ENCODE data around the gene DPYD.

Gene DPYD

DNA sequence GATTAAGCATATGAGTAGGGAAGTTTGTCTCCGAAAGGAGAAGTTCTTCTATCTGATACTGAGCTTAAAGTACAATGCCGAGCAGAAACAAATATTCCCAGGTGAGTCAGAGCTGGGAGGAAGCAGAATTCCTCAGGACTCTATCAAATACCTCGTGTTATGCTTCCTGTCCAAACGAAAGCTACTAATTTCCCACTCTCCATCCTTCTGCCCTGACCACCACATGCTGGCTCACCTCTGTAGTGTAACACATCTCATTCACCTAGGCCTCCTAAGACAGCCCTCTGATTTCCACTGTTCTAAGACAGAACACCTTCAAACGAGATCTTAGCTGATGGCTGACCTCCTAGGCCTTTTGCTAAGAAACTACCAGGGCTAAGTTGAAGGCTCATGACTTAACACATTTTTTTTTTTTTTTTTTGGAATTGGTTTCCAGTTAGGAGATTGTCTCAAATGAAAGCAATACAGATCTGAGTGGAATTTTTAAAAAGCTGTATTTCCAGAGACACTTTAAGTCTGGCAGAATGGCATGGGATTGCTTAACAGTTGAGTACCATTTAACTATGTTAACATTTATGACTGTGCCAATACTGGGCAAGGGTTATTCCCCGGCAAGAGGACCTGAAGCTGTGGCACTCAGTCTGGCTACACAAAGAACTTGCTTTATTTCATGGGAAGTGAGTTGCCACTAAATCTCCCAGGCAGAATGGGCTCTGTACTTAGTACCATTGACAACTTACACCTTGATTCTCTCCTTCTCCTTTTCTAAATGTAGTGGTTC lies 583.4 kb downstream of the DPYD start:
- TF ChIP-seq SPI1 (IDR thresholded peaks at IDR 0.05; ENCODE audit: low read depth, low read length) (no peak), PAX5 (IDR thresholded peaks at IDR 0.05; ENCODE audit: insufficient read depth, low read length, severe bottlenecking) (no peak), TAF1 (IDR thresholded peaks at IDR 0.05; ENCODE audit: low read depth, low read length) (no peak), POU2F2 (IDR thresholded peaks at IDR 0.05; ENCODE audit: low read depth, low read length) (no peak), POLR2A (IDR thresholded peaks at IDR 0.05; ENCODE audit: low read depth, low read length) (no peak), POLR2AphosphoS5 (IDR thresholded peaks at IDR 0.05; ENCODE audit: low read depth, low read length) (no peak)
- FAIRE-seq (no peak), DNase-seq (ENCODE audit: insufficient read length, low spot score) (no peak)

DNA sequence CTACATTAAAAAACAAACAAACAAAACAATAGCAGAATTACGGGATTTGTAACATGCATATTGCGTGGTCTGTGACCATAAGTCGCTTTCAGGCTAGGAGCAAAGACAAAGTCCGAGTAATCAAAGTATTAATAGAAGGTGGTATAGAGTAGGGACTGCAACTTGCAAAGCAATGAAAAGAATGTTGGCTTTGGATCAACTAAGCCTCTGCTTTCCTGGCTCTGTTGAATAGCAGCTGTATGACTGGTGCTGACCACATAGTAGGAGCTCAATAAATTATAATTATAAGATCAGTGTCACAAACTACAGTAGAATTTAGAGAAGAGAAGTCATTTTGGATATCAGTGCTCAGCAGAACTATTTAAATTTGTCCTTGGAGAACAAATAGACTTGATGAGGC lies 586.4 kb downstream of the DPYD start:
- no peak for FAIRE-seq
- TF ChIP-seq POLR2AphosphoS5 (IDR thresholded peaks at IDR 0.05; ENCODE audit: low read depth, low read length) (no peak), SPI1 (IDR thresholded peaks at IDR 0.05; ENCODE audit: low read depth, low read length) (no peak), PAX5 (IDR thresholded peaks at IDR 0.05; ENCODE audit: insufficient read depth, low read length, severe bottlenecking) (no peak)

DNA sequence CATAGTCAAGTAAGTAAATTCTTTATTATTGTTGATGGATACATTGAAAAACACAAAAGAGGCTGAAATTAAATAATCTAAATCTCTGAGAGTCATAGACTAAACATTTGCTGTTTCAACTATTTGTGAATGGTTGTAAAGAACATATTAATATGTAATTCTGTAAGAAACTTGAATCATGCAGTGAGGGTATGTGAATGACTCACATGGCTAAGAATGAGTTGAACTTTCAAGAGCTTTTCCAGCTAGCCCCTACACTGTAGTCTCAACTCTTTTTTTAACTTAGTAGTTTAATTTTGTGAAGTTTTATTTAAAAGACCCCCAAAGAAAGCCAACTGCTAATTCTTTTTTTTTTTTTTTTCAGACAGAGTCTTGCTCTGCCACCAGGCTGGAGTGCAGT lies 588.1 kb downstream of the DPYD start:
- no peak for FAIRE-seq
- TF ChIP-seq POU2F2 (IDR thresholded peaks at IDR 0.05; ENCODE audit: low read depth, low read length): no peak
- TF ChIP-seq POLR2AphosphoS5 (IDR thresholded peaks at IDR 0.05; ENCODE audit: low read depth, low read length): no peak
- TF ChIP-seq SPI1 (IDR thresholded peaks at IDR 0.05; ENCODE audit: low read depth, low read length): no peak
- no peak for DNase-seq (ENCODE audit: insufficient read length, low spot score)

More for the DNA sequence above, 586.4 kb downstream of the DPYD start:
- no peak for DNase-seq (ENCODE audit: insufficient read length, low spot score)

DNA sequence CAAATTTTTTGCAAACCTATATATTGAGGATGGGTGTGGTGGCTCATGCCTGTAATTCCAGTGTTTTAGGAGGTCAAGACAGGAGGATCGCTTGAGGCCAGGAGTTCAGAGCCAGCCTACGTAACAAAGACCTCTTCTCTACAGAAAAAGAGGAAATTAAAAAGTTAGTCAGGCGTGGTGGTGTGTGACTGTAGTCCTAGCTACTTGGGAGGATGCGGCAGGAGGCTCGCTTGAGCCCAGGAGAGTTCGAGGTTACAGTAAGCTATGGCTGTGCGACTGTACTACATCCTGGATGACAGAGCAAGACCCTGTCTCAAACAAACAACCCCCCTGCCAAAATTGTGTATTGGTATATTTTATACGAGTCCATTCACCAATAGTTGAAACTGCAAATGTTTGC lies 589.7 kb downstream of the DPYD start:
- DNase-seq (ENCODE audit: insufficient read length, low spot score) (no peak), FAIRE-seq (no peak)
- no peak for TF ChIP-seq PAX5 (IDR thresholded peaks at IDR 0.05; ENCODE audit: insufficient read depth, low read length, severe bottlenecking)
- TF ChIP-seq SPI1 (IDR thresholded peaks at IDR 0.05; ENCODE audit: low read depth, low read length): no peak
- TF ChIP-seq POU2F2 (IDR thresholded peaks at IDR 0.05; ENCODE audit: low read depth, low read length): no peak
- TF ChIP-seq POLR2A (IDR thresholded peaks at IDR 0.05; ENCODE audit: low read depth, low read length): no peak
- TF ChIP-seq TAF1 (IDR thresholded peaks at IDR 0.05; ENCODE audit: low read depth, low read length): no peak
- no peak for TF ChIP-seq POLR2AphosphoS5 (IDR thresholded peaks at IDR 0.05; ENCODE audit: low read depth, low read length)

DNA sequence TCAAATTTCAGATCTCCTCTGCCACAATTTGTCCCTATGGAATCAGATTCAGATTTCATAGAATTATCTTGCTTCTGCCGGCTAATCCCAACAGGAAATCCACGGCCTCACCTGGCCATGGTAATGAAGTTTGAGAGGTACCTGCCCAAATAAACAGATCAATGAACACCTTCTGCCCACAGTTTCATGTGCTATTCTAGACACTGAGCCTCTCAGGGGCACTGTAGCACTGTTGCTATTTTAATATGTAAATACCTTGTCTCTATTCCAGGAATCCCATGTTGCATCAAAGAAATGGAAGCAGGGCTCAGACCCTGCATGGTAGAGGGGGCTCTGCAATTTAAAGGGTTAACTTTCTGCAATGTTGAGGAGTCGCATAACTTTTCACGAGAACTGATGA lies 606.1 kb downstream of the DPYD start:
- no peak for DNase-seq (ENCODE audit: insufficient read length, low spot score)
- no peak for FAIRE-seq
- TF ChIP-seq PAX5 (IDR thresholded peaks at IDR 0.05; ENCODE audit: insufficient read depth, low read length, severe bottlenecking): no peak
- no peak for TF ChIP-seq POLR2A (IDR thresholded peaks at IDR 0.05; ENCODE audit: low read depth, low read length)
- no peak for TF ChIP-seq POU2F2 (IDR thresholded peaks at IDR 0.05; ENCODE audit: low read depth, low read length)
- TF ChIP-seq POLR2AphosphoS5 (IDR thresholded peaks at IDR 0.05; ENCODE audit: low read depth, low read length): no peak
- TF ChIP-seq SPI1 (IDR thresholded peaks at IDR 0.05; ENCODE audit: low read depth, low read length): no peak
- no peak for TF ChIP-seq TAF1 (IDR thresholded peaks at IDR 0.05; ENCODE audit: low read depth, low read length)

DNA sequence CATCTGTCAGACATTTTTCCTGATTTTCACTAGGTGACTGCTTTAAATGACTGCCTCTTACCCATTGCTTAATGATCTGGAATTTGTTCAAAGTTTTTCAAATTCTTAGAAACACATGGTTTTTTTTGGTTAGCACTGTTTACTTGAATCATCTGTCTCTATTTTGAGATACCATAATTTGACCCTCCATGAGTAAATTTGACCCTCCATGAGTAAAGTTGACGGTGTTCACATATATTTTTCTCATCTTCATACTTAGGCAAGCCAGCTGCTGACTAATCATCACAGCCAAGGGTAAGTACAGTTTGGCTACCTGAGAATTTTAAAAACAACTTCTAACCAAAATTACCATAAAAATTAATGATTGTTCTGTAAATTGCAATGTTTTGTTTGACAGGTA lies 612.7 kb downstream of the DPYD start:
- DNase-seq (ENCODE audit: insufficient read length, low spot score) (no peak), FAIRE-seq (no peak)
- TF ChIP-seq POU2F2 (IDR thresholded peaks at IDR 0.05; ENCODE audit: low read depth, low read length) (no peak), SPI1 (IDR thresholded peaks at IDR 0.05; ENCODE audit: low read depth, low read length) (no peak), POLR2AphosphoS5 (IDR thresholded peaks at IDR 0.05; ENCODE audit: low read depth, low read length) (no peak), POLR2A (IDR thresholded peaks at IDR 0.05; ENCODE audit: low read depth, low read length) (no peak), TAF1 (IDR thresholded peaks at IDR 0.05; ENCODE audit: low read depth, low read length) (no peak), PAX5 (IDR thresholded peaks at IDR 0.05; ENCODE audit: insufficient read depth, low read length, severe bottlenecking) (no peak)

DNA sequence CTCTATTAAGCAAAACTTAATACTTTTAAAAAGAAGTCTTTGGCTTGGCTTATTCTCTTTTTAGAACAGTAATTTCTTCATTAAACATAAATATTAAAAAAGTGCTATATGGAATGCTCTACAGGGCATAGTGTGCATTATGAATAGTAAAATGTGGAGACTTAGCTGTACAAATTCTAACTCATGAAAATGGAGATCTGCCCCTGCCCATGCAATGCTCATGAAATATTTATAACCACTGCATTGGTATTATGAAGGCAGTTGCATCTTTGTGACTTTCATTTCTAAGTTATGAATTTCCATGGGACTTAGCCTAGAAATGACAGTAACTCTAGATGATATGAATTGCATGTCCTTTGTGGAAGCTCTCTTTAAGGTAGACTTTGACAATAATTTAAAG lies 613.3 kb downstream of the DPYD start:
- DNase-seq (ENCODE audit: insufficient read length, low spot score): no peak
- TF ChIP-seq POLR2A (IDR thresholded peaks at IDR 0.05; ENCODE audit: low read depth, low read length) (no peak), PAX5 (IDR thresholded peaks at IDR 0.05; ENCODE audit: insufficient read depth, low read length, severe bottlenecking) (no peak), POU2F2 (IDR thresholded peaks at IDR 0.05; ENCODE audit: low read depth, low read length) (no peak), TAF1 (IDR thresholded peaks at IDR 0.05; ENCODE audit: low read depth, low read length) (no peak), POLR2AphosphoS5 (IDR thresholded peaks at IDR 0.05; ENCODE audit: low read depth, low read length) (no peak), SPI1 (IDR thresholded peaks at IDR 0.05; ENCODE audit: low read depth, low read length) (no peak)
- no peak for FAIRE-seq

DNA sequence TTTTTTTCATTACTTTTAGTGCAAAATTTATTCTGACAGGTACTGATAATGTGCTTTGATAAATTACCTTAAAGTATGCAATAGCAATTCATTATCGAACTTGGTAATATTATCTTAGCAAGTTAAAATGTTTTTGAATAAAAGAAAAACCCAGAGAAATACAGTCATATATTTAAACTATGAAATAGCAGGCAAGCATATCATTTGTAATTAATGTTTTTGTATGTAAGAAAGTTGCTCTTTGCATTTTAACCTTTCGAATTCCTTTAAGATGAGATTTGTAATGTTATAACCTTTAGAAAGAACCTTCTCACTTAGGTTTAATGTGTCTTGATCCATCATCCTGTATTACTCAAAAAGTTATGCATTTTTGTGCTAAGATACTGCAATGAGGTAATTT lies 613.7 kb downstream of the DPYD start:
- DNase-seq (ENCODE audit: insufficient read length, low spot score) (no peak), FAIRE-seq (no peak)
- TF ChIP-seq POLR2AphosphoS5 (IDR thresholded peaks at IDR 0.05; ENCODE audit: low read depth, low read length): no peak
- no peak for TF ChIP-seq POLR2A (IDR thresholded peaks at IDR 0.05; ENCODE audit: low read depth, low read length)

DNA sequence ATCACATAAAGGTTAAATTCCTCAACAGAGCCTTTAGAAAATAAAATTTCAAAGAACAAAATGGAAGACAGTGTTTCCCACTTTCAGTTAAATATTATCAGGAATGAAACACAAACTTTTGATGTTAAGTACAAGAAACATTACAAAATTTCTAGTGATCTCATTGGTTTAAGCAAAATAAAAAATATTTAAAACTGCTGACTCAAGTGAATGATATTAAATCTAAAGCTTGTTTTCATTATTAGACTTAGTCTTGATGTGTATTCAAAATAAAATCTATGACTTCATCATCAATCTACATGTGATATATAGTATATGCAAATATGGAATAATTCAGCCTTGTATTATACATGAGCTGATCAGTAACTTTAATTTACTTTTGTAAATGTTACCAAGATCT lies 614.3 kb downstream of the DPYD start:
- no peak for FAIRE-seq
- no peak for TF ChIP-seq TAF1 (IDR thresholded peaks at IDR 0.05; ENCODE audit: low read depth, low read length)
- TF ChIP-seq POLR2A (IDR thresholded peaks at IDR 0.05; ENCODE audit: low read depth, low read length): no peak
- no peak for TF ChIP-seq POLR2AphosphoS5 (IDR thresholded peaks at IDR 0.05; ENCODE audit: low read depth, low read length)
- TF ChIP-seq POU2F2 (IDR thresholded peaks at IDR 0.05; ENCODE audit: low read depth, low read length): no peak
- no peak for TF ChIP-seq SPI1 (IDR thresholded peaks at IDR 0.05; ENCODE audit: low read depth, low read length)
- no peak for TF ChIP-seq PAX5 (IDR thresholded peaks at IDR 0.05; ENCODE audit: insufficient read depth, low read length, severe bottlenecking)
- no peak for DNase-seq (ENCODE audit: insufficient read length, low spot score)

DNA sequence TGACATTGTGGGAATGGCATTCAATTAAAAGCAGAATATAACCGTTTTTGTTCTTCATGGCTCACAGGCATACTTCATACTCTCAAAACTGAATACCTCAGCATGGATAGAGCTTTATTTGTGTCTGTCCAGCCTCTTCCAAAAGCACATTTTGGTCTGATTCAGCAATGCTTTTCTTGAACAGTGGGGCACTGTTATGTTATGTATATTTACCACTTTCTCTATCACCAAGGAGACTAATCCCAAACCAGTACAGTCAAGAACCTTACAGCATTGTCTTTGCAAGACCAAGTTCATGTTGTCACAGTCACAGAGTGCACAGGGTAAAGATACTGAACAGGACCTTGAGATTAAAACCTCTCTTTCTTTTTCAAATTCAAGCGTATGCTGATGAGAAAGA lies 616.5 kb downstream of the DPYD start:
- TF ChIP-seq POU2F2 (IDR thresholded peaks at IDR 0.05; ENCODE audit: low read depth, low read length) (no peak), SPI1 (IDR thresholded peaks at IDR 0.05; ENCODE audit: low read depth, low read length) (no peak), POLR2AphosphoS5 (IDR thresholded peaks at IDR 0.05; ENCODE audit: low read depth, low read length) (no peak), POLR2A (IDR thresholded peaks at IDR 0.05; ENCODE audit: low read depth, low read length) (no peak), TAF1 (IDR thresholded peaks at IDR 0.05; ENCODE audit: low read depth, low read length) (no peak), PAX5 (IDR thresholded peaks at IDR 0.05; ENCODE audit: insufficient read depth, low read length, severe bottlenecking) (no peak)
- no peak for FAIRE-seq
- DNase-seq (ENCODE audit: insufficient read length, low spot score): no peak
